Peyer's patch (tissue), 4 donors: ENCODE data around the gene PDE1C. TPM values are rescaled to one million over a fixed set of nuclear protein-coding genes. Genes with fewer than 3 reads are reported as not detected.

Experiments
- DNase-seq, 3 donors: peaks; one replicate each; pipeline ENCODE4 v3.0.0-alpha.2; 2017 to 2019
- H3K27ac ChIP-seq, 4 donors: fragments of 200-600 bp; sonication (generic); one replicate each; pipeline ENCODE4 v1.5.1; 2016 to 2019
- H3K27me3 ChIP-seq, 2 donors: fragments of 200-600 bp; sonication (generic); one replicate each; pipeline ENCODE4 v1.5.1; 2019
- H3K36me3 ChIP-seq, 3 donors: fragments of 200-600 bp; sonication (generic); one replicate each; pipeline ENCODE4 v1.5.1; 2016 to 2019
- H3K4me1 ChIP-seq, 4 donors: fragments of 200-600 bp; sonication (generic); one replicate each; pipeline ENCODE4 v1.5.1; 2016 to 2019
- H3K4me3 ChIP-seq, 4 donors: fragments of 200-600 bp; sonication (generic); 1 replicate in 3 of 4; 2 replicates in 1 of 4; pipeline ENCODE4 v1.5.1; 2016 to 2019; ENCODE audit warnings: mild to moderate bottlenecking in 1 of 4
- H3K9me3 ChIP-seq, 4 donors: fragments of 200-600 bp; sonication (generic); one replicate each; pipeline ENCODE4 v1.5.1; 2016 to 2019; ENCODE audit warnings: mild to moderate bottlenecking in 1 of 4
- POLR2A ChIP-seq, 2 donors: fragments of 450-650 bp; IDR thresholded peaks; one replicate each; pipeline ENCODE4 v1.5.1; 2017; ENCODE audit warnings: antibody characterized with exemption in 2 of 2, mild to moderate bottlenecking in 2 of 2, moderate library complexity in 2 of 2
- total RNA-seq, 4 donors: library from RNA; depleted of rRNA; stranded (reverse); fragments of >200 nt; gene quantifications; one replicate each; pipeline ENCODE4 v1.1.0, GENCODE V29; 2016
- TF ChIP-seq, protein P1 (sequence below), 6 experiments: fragments of 450-650 bp in 4 of 6; fragments of 200-600 bp in 2 of 6; sonication (generic) in 1 of 6; IDR thresholded peaks; one replicate each; pipeline ENCODE4 v1.5.1; 2017 to 2019; ENCODE audit warnings: antibody characterized with exemption in 6 of 6, mild to moderate bottlenecking in 3 of 6, moderate library complexity in 1 of 6

Gene PDE1C
- total RNA-seq, 4 donors from 2014 or later: 2.5 to 15.7 (median 3.3) TPM

DNA sequence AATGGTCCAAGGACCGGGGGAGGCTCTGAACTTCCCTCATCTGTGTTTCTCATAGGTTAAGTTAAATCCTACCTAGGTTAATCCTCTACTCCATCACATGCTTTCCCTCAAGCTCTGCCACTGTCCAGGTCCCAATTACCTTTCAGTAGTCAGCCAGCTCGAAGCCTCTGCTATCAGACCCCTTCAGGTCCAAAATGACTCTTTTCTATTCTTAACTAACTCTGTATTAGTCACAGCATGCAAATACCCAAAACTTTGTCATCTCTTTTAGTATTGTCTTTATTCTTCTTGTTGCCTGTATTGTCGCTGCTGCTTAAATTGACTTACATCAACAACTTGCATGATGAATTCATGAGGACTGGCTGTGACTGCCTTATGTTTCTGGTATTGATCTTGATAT is 367.9 kb downstream of the PDE1C start:
- Histone ChIP-seq H3K9me3 (no peaks in the 10 kb centered on the region), H3K4me3 (no peak overlapping the region), H3K27ac (no peak overlapping the region), H3K4me1 (no peaks in the 10 kb centered on the region), H3K36me3 (no peaks in the 10 kb centered on the region), H3K27me3 (no peaks in the 10 kb centered on the region)
- no peak for DNase-seq
- no peak for TF ChIP-seq POLR2A (IDR thresholded peaks at IDR 0.05)
- TF ChIP-seq, protein P1, sequence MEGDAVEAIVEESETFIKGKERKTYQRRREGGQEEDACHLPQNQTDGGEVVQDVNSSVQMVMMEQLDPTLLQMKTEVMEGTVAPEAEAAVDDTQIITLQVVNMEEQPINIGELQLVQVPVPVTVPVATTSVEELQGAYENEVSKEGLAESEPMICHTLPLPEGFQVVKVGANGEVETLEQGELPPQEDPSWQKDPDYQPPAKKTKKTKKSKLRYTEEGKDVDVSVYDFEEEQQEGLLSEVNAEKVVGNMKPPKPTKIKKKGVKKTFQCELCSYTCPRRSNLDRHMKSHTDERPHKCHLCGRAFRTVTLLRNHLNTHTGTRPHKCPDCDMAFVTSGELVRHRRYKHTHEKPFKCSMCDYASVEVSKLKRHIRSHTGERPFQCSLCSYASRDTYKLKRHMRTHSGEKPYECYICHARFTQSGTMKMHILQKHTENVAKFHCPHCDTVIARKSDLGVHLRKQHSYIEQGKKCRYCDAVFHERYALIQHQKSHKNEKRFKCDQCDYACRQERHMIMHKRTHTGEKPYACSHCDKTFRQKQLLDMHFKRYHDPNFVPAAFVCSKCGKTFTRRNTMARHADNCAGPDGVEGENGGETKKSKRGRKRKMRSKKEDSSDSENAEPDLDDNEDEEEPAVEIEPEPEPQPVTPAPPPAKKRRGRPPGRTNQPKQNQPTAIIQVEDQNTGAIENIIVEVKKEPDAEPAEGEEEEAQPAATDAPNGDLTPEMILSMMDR (IDR thresholded peaks at IDR 0.05): no peak
